Endothelial cell of umbilical vein (primary cell): Measurements from ENCODE around the gene MEF2D. TPM values are rescaled to one million over a fixed set of nuclear protein-coding genes. Genes with fewer than 3 reads are reported as not detected.

Experiments
- BruUV-seq: library from RNA; stranded (reverse); fragments of 400-500 nt; replicated peaks from 2 replicates; lab custom pipeline; 2021; lab: Mats Ljungman, UMichigan
- CTCF ChIA-PET: fragments of 300-600, 350-600 bp; sonication (Branson Sonifier 250); formaldehyde crosslinking; loops from one replicate; lab custom pipeline; 2021; ENCODE audit warnings: antibody characterized with exemption, inconsistent platforms; lab: Charles Lee
- POLR2A ChIA-PET: fragments of 300-600, 350-600 bp; sonication (Branson Sonifier 250); formaldehyde crosslinking; loops from one replicate; lab custom pipeline; 2021; ENCODE audit warnings: antibody characterized with exemption, inconsistent platforms; lab: Charles Lee
- DNase-seq: peaks from one replicate; pipeline ENCODE4 v3.0.0-alpha.2; 2011; ENCODE audit warnings: low read depth, low spot score
- FAIRE-seq: peaks from 2 replicates; lab custom pipeline; 2011; peaks lifted over from hg19 to GRCh38; lab: Jason Lieb, UNC
- H2AFZ ChIP-seq: 2 replicates; pipeline ENCODE4 v1.6.0; 2012; ENCODE audit warnings: low read depth, low read length, control low read depth, inconsistent platforms
- H3K27ac ChIP-seq: 2 replicates; pipeline ENCODE4 v1.5.1; 2011; ENCODE audit warnings: low read depth, mild to moderate bottlenecking, control low read depth, low read length, moderate library complexity; ENCODE audit not compliant: insufficient read depth
- H3K27me3 ChIP-seq, 2 experiments: 2 replicates each; pipeline versions ENCODE4 v1.6.0 to v1.6.1; 2011; ENCODE audit warnings: low read length in 2 of 2, mixed read lengths in 1 of 2; ENCODE audit not compliant: control insufficient read depth in 2 of 2, insufficient read depth in 2 of 2
- H3K36me3 ChIP-seq, 2 experiments: 2 replicates in 1 of 2; 3 replicates in 1 of 2; pipeline ENCODE4 v1.5.1; 2011; ENCODE audit warnings: low read length in 2 of 2, mild to moderate bottlenecking in 1 of 2, moderate library complexity in 1 of 2; ENCODE audit not compliant: control insufficient read depth in 2 of 2, insufficient read depth in 2 of 2; ENCODE audit errors: extremely low read depth in 1 of 2
- H3K4me1 ChIP-seq: 3 replicates; pipeline ENCODE4 v1.5.1; 2011; ENCODE audit warnings: mild to moderate bottlenecking, low read length; ENCODE audit not compliant: control insufficient read depth, insufficient read depth; ENCODE audit errors: extremely low read depth
- H3K4me2 ChIP-seq: 2 replicates; pipeline ENCODE4 v1.6.1; 2011; ENCODE audit warnings: low read length, control low read depth, mixed read lengths; ENCODE audit not compliant: insufficient read depth
- H3K4me3 ChIP-seq, 3 experiments: fragments of 200-600 bp in 1 of 3; sonication (generic), shearing (Covaris generic) in 1 of 3; replicated peaks in 1 of 3; 2 replicates each; pipeline ENCODE4 v1.5.1; 2011 to 2016; ENCODE audit warnings: control low read depth in 3 of 3, low read length in 3 of 3, mild to moderate bottlenecking in 2 of 3, inconsistent platforms in 1 of 3, low read depth in 1 of 3, moderate library complexity in 1 of 3; ENCODE audit not compliant: insufficient read depth in 1 of 3
- H3K79me2 ChIP-seq: 2 replicates; pipeline ENCODE4 v1.6.0; 2012; ENCODE audit warnings: low read length, inconsistent platforms; ENCODE audit not compliant: control insufficient read depth, insufficient read depth
- H3K9ac ChIP-seq: replicated peaks from 2 replicates; pipeline ENCODE3; 2011; ENCODE audit warnings: low read length, control low read depth; ENCODE audit not compliant: insufficient read depth; ENCODE audit errors: extremely low read depth
- H3K9me1 ChIP-seq: replicated peaks from 3 replicates; pipeline ENCODE4 v1.6.0; 2011; ENCODE audit warnings: mild to moderate bottlenecking, low read length; ENCODE audit not compliant: control insufficient read depth, insufficient read depth; ENCODE audit errors: extremely low read depth
- H3K9me3 ChIP-seq: replicated peaks from 2 replicates; pipeline ENCODE4 v1.5.1; 2012; ENCODE audit warnings: low read length, inconsistent platforms; ENCODE audit not compliant: control insufficient read depth, insufficient read depth
- H4K20me1 ChIP-seq: replicated peaks from 2 replicates; pipeline ENCODE3; 2011; ENCODE audit warnings: mild to moderate bottlenecking, low read length; ENCODE audit not compliant: control insufficient read depth, insufficient read depth; ENCODE audit errors: extremely low read depth
- CTCF ChIP-seq, 2 donors: IDR thresholded peaks; 1 replicate in 1 of 2; 2 replicates in 1 of 2; pipeline ENCODE4 v1.5.1; 2011; ENCODE audit warnings: low read length in 2 of 2, mild to moderate bottlenecking in 2 of 2, moderate library complexity in 2 of 2, control low read depth in 1 of 2, inconsistent platforms in 1 of 2, low read depth in 1 of 2; ENCODE audit not compliant: insufficient read depth in 1 of 2; ENCODE audit errors: extremely low read depth in 1 of 2
- FOS ChIP-seq: IDR thresholded peaks from 2 replicates; pipeline ENCODE4 v1.6.1; 2011; ENCODE audit warnings: mild to moderate bottlenecking, low read length, moderate library complexity, borderline replicate concordance; ENCODE audit not compliant: insufficient read depth
- GATA2 ChIP-seq: IDR thresholded peaks from 2 replicates; pipeline ENCODE4 v1.7.0; 2011; ENCODE audit warnings: low read depth, mild to moderate bottlenecking, moderate library complexity, mixed read lengths, low read length; ENCODE audit not compliant: insufficient read length, insufficient read depth
- MYC ChIP-seq: IDR thresholded peaks from one replicate; pipeline ENCODE4 v1.6.1; 2011; ENCODE audit warnings: mild to moderate bottlenecking, low read depth, low read length
- POLR2A ChIP-seq: IDR thresholded peaks from 2 replicates; pipeline ENCODE4 v1.6.1; 2012; ENCODE audit warnings: low read depth, mild to moderate bottlenecking, control low read depth, low read length
- dilution Hi-C: fragments of 300-500 bp; cut with MboI; formaldehyde crosslinking; loops from one replicate; pipeline ENCODE4 v1.15.0; 2019; ENCODE audit warnings: low sequenced_read_pairs; ENCODE audit not compliant: extremely low pct_ligation_motif_present
- intact Hi-C: fragments of 100-400 bp; cut with micrococcal nuclease; formaldehyde crosslinking; loops from one replicate; pipeline ENCODE4 v1.10.0; 2022
- polyA plus RNA-seq, 4 experiments: library from polyadenylated mRNA; depleted of rRNA in 3 of 4; stranded (reverse) in 3 of 4; unstranded in 1 of 4; fragments of >200 nt; gene quantifications; 2 replicates each; pipeline versions ENCODE4 v1.2.1 to v1.2.3, GENCODE V29; 2011 to 2012; ENCODE audit warnings: missing spikeins in 1 of 4
- total RNA-seq: library from RNA; stranded (reverse); gene quantifications from 2 replicates; pipeline ENCODE4 v1.2.3, GENCODE V29; 2021

MEF2D gene
- total and polyA plus RNA-seq, 2 donors (not counting 3 experiments of a cell fraction or from before 2014, with no cell fraction given) = 45.4 to 52.2 TPM

- dilution Hi-C loops = no loop called here
- Histone ChIP-seq H3K27me3 (peaks cover 46 to 49% of the 10 kb centered on the region in 2 experiments), H3K4me2 (no peak overlapping the region), H3K27ac (no peak overlapping the region), H2AFZ (no peak overlapping the region), H4K20me1 (no peaks in the 10 kb centered on the region), H3K4me3 (no peak overlapping the region), H3K36me3 (no peaks in the 10 kb centered on the region), H3K9me3 (no peaks in the 10 kb centered on the region), H3K9me1 (no peaks in the 10 kb centered on the region), H3K9ac (no peak overlapping the region), H3K4me1 (no peaks in the 10 kb centered on the region), H3K79me2 (no peaks in the 10 kb centered on the region)
- DNase-seq (peak; percentile 43), FAIRE-seq (no peak)
- ChIA-PET POLR2A (no interaction called here), CTCF (interaction anchor here (1.6 to 5.0 kb wide), 6 partner anchors 14 to 86 kb away, joined by 9 to 648 read pairs (median 32); no protein-coding TSS in a partner anchor)
- intact Hi-C loops = loop anchor here (1.0 kb wide), 1 partner anchor 59 kb away; no protein-coding TSS in a partner anchor
- no peak for TF ChIP-seq POLR2A
- peak; percentile 19 to 28 for TF ChIP-seq CTCF (IDR thresholded peaks at IDR 0.05; ENCODE audit: extremely low read depth in 1 of 2, insufficient read depth in 1 of 2, low read depth in 1 of 2, low read length in 2 of 2)
- no TSS peak for BruUV-seq
Measured at GRCh38 chr1:156444407-156445001, 56.1 kb downstream of the MEF2D start.

- H3K9me3 ChIP-seq = no peaks in the 10 kb centered on the region
- no peaks in the 10 kb centered on the region for H4K20me1 ChIP-seq
- H3K4me2 ChIP-seq = no peak overlapping the region
- DNase-seq (no peak), FAIRE-seq (no peak)
- no peak overlapping the region for H3K9ac ChIP-seq
- H3K9me1 ChIP-seq = no peaks in the 10 kb centered on the region
- dilution Hi-C loops = no loop called here
- H3K4me3 ChIP-seq = no peak overlapping the region
- no peaks in the 10 kb centered on the region for H3K79me2 ChIP-seq
- no peaks in the 10 kb centered on the region for H3K36me3 ChIP-seq
- no peak overlapping the region for H2AFZ ChIP-seq
- H3K27me3 ChIP-seq = peaks cover 55 to 57% of the 10 kb centered on the region in 2 experiments
- intact Hi-C loops = no loop called here
- BruUV-seq = no TSS peak
- TF ChIP-seq FOS (no peak), GATA2 (no peak), MYC (no peak)
- H3K4me1 ChIP-seq = no peaks in the 10 kb centered on the region
- ChIA-PET POLR2A (no interaction called here), CTCF (interaction anchor here (1.4 to 5.0 kb wide), 5 partner anchors 20 to 84 kb away, joined by 3 to 194 read pairs (median 4); no protein-coding TSS in a partner anchor)
- no peak overlapping the region for H3K27ac ChIP-seq
Measured at GRCh38 chr1:156443286-156443685, 57.3 kb downstream of the MEF2D start.
